GM18502 (cell line): Measurements from ENCODE around the gene NFKB1.
"Not testable (repeated sequence)": the region's sequence is repeated elsewhere in the genome, so short reads cannot be mapped to it uniquely, and the experiment has no call there.

Source experiments
- ATAC-seq: cut with Tn5 transposase; IDR thresholded peaks from one replicate; pipeline ENCODE4 v1.9.1; 2021; ENCODE audit warnings: mild to moderate bottlenecking; ENCODE audit not compliant: unreplicated experiment, poor library complexity

Gene NFKB1

GRCh38 chr4:102560571-102561341 lies 59.6 kb downstream of the NFKB1 start:
- no peak for ATAC-seq

- ATAC-seq: no peak
Observed at GRCh38 chr4:102563000-102563399, 61.8 kb downstream of the NFKB1 start.

GRCh38 chr4:102564399-102565059 lies 63.4 kb downstream of the NFKB1 start:
- ATAC-seq: peak; percentile 90

GRCh38 chr4:102565696-102566095 lies 64.5 kb downstream of the NFKB1 start:
- no peak for ATAC-seq

- no peak for ATAC-seq
Observed at GRCh38 chr4:102566426-102566825, 65.3 kb downstream of the NFKB1 start.

GRCh38 chr4:102567427-102567826 lies 66.3 kb downstream of the NFKB1 start:
- ATAC-seq: no peak

GRCh38 chr4:102569200-102569599 lies 68.0 kb downstream of the NFKB1 start:
- ATAC-seq: no peak

- ATAC-seq: not testable (repeated sequence)
Observed at GRCh38 chr4:102570211-102570610, 69.1 kb downstream of the NFKB1 start.

GRCh38 chr4:102572452-102572851 lies 71.3 kb downstream of the NFKB1 start:
- ATAC-seq: no peak

GRCh38 chr4:102574317-102574716 lies 73.2 kb downstream of the NFKB1 start:
- no peak for ATAC-seq

GRCh38 chr4:102575369-102576129 lies 74.4 kb downstream of the NFKB1 start:
- no peak for ATAC-seq

- ATAC-seq: no peak
Observed at GRCh38 chr4:102578270-102578669, 77.1 kb downstream of the NFKB1 start.

GRCh38 chr4:102578819-102579218 lies 77.7 kb downstream of the NFKB1 start:
- ATAC-seq: no peak

GRCh38 chr4:102579794-102580462 lies 78.8 kb downstream of the NFKB1 start:
- no peak for ATAC-seq

- ATAC-seq: no peak
Observed at GRCh38 chr4:102580463-102580842, 79.3 kb downstream of the NFKB1 start.

GRCh38 chr4:102584091-102584490 lies 82.9 kb downstream of the NFKB1 start:
- no peak for ATAC-seq

GRCh38 chr4:102585329-102585728 lies 84.2 kb downstream of the NFKB1 start:
- peak; percentile 41 for ATAC-seq

- ATAC-seq: peak; percentile 51
Observed at GRCh38 chr4:102586002-102586643, 85.0 kb downstream of the NFKB1 start.

- ATAC-seq: peak; percentile 46
Observed at GRCh38 chr4:102586644-102587021, 85.5 kb downstream of the NFKB1 start.

GRCh38 chr4:102589743-102590142 lies 88.6 kb downstream of the NFKB1 start:
- ATAC-seq: no peak
